Adipose tissue (tissue), 3 donors: ENCODE results near the gene MACROD1. TPM values are rescaled to one million over a fixed set of nuclear protein-coding genes. Genes with fewer than 3 reads are reported as not detected.

Experiments used
- H3K27ac ChIP-seq: one replicate; pipeline ENCODE4 v1.5.1; 2013; ENCODE audit warnings: low read depth, low read length
- WGBS, 3 donors: extraction: QIAGEN DNeasy Blood & Tissue Kit; methylation state at CpG; one replicate each; pipeline ENCODE4 v1.1.7; 2013; 5-methylcytosine and 5-hydroxymethylcytosine counted together
- polyA plus RNA-seq, 3 donors: library from polyadenylated mRNA; stranded (reverse); fragments of 200-250 nt; gene quantifications; one replicate each; pipeline ENCODE4 v1.2.3, GENCODE V29; 2013
- donor health status: healthy with polysubstance abuse.
- donor health status: Bipolar disorder and iron deficiency.
- donor health status: healthy.

Gene MACROD1
- polyA plus RNA-seq, 3 donors, result 27.6 to 66.7 (median 38.7) TPM

- 81 to 87% (median 83%) methylated on average over 16 to 17 of the region's 17 CpGs for WGBS, 3 donors
- H3K27ac ChIP-seq, result no peak overlapping the region
Observed at GRCh38 chr11:64136765-64137441, 29.0 kb downstream of the MACROD1 start.

GRCh38 chr11:64135711-64136110, 30.2 kb downstream of the MACROD1 start:
- no peak overlapping the region for H3K27ac ChIP-seq
- WGBS, 3 donors, result 93 to 94% (median 93%) methylated on average over 14 to 17 of the region's 17 CpGs

GRCh38 chr11:64134963-64135362, 30.9 kb downstream of the MACROD1 start:
- WGBS, 3 donors, result 91 to 95% (median 95%) methylated on average over 8 of the region's 8 CpGs
- H3K27ac ChIP-seq, result no peak overlapping the region

GRCh38 chr11:64132982-64133705, 32.8 kb downstream of the MACROD1 start:
- no peak overlapping the region for H3K27ac ChIP-seq
- 85 to 93% (median 87%) methylated on average over 16 to 17 of the region's 17 CpGs for WGBS, 3 donors

- 59 to 79% (median 64%) methylated on average over 9 to 13 of the region's 13 CpGs for WGBS, 3 donors
- H3K27ac ChIP-seq, result no peak overlapping the region
Observed at GRCh38 chr11:64132191-64132771, 33.6 kb downstream of the MACROD1 start.

- no peak overlapping the region for H3K27ac ChIP-seq
Observed at GRCh38 chr11:64131683-64132190, 34.2 kb downstream of the MACROD1 start.

GRCh38 chr11:64130618-64131017, 35.3 kb downstream of the MACROD1 start:
- 37 to 54% (median 51%) methylated on average over 13 of the region's 13 CpGs for WGBS, 3 donors

More at GRCh38 chr11:64131683-64132190, 34.2 kb downstream of the MACROD1 start:
- 50 to 56% (median 51%) methylated on average over 9 of the region's 9 CpGs for WGBS, 3 donors

GRCh38 chr11:64129403-64129802, 36.5 kb downstream of the MACROD1 start:
- no peak overlapping the region for H3K27ac ChIP-seq
- WGBS, 3 donors, result 82 to 92% (median 83%) methylated on average over 8 of the region's 8 CpGs

More at GRCh38 chr11:64130618-64131017, 35.3 kb downstream of the MACROD1 start:
- H3K27ac ChIP-seq, result no peak overlapping the region

GRCh38 chr11:64128255-64129006, 37.5 kb downstream of the MACROD1 start:
- H3K27ac ChIP-seq, result no peak overlapping the region
- 52 to 87% (median 85%) methylated on average over 14 to 15 of the region's 15 CpGs for WGBS, 3 donors

GRCh38 chr11:64127267-64128072, 38.4 kb downstream of the MACROD1 start:
- 62 to 89% (median 89%) methylated on average over 22 to 24 of the region's 24 CpGs for WGBS, 3 donors

GRCh38 chr11:64126796-64127195, 39.1 kb downstream of the MACROD1 start:
- H3K27ac ChIP-seq, result no peak overlapping the region
- WGBS, 3 donors, result 41 to 94% (median 94%) methylated on average over 16 to 17 of the region's 17 CpGs

More at GRCh38 chr11:64127267-64128072, 38.4 kb downstream of the MACROD1 start:
- H3K27ac ChIP-seq, result no peak overlapping the region

GRCh38 chr11:64126371-64126770, 39.5 kb downstream of the MACROD1 start:
- 65 to 85% (median 84%) methylated on average over 12 of the region's 12 CpGs for WGBS, 3 donors
- no peak overlapping the region for H3K27ac ChIP-seq

- H3K27ac ChIP-seq, result no peak overlapping the region
- WGBS, 3 donors, result 54 to 76% (median 72%) methylated on average over 14 of the region's 14 CpGs
Observed at GRCh38 chr11:64125676-64126075, 40.2 kb downstream of the MACROD1 start.

- H3K27ac ChIP-seq, result no peak overlapping the region
- 84 to 86% (median 85%) methylated on average over 9 of the region's 9 CpGs for WGBS, 3 donors
Observed at GRCh38 chr11:64124147-64124546, 41.8 kb downstream of the MACROD1 start.

GRCh38 chr11:64123679-64124078, 42.2 kb downstream of the MACROD1 start:
- 66 to 85% (median 78%) methylated on average over 3 of the region's 3 CpGs for WGBS, 3 donors
- no peak overlapping the region for H3K27ac ChIP-seq

GRCh38 chr11:64122411-64123410, 43.2 kb downstream of the MACROD1 start:
- 29 to 66% (median 61%) methylated on average over 27 to 28 of the region's 28 CpGs for WGBS, 3 donors
- no peak overlapping the region for H3K27ac ChIP-seq
